Parathyroid adenoma (tissue), 2 donors: Measurements from ENCODE around the gene CCER1.
A peak's percentile ranks its signal among the peaks of the same experiment; 100 is the strongest.

Source experiments
- H2AFZ ChIP-seq: fragments of 300-600 bp; sonication (generic); one replicate; pipeline ENCODE4 v1.7.0; 2017; ENCODE audit warnings: antibody characterized with exemption, mild to moderate bottlenecking
- H3K27ac ChIP-seq: fragments of 300-600 bp; sonication (generic); one replicate; pipeline ENCODE4 v1.7.0; 2017
- H3K27me3 ChIP-seq: fragments of 300-600 bp; sonication (generic); one replicate; pipeline ENCODE4 v1.7.0; 2017; ENCODE audit warnings: low read length; ENCODE audit not compliant: control insufficient read depth, insufficient read depth
- H3K36me3 ChIP-seq: fragments of 300-600 bp; sonication (generic); one replicate; pipeline ENCODE4 v1.7.0; 2017; ENCODE audit warnings: low read length; ENCODE audit not compliant: control insufficient read depth, insufficient read depth
- H3K4me1 ChIP-seq: fragments of 300-600 bp; sonication (generic); one replicate; pipeline ENCODE4 v1.7.0; 2017; ENCODE audit warnings: control low read depth
- H3K4me2 ChIP-seq: fragments of 300-600 bp; sonication (generic); one replicate; pipeline ENCODE4 v1.7.0; 2017; ENCODE audit warnings: low read length
- H3K4me3 ChIP-seq: fragments of 300-600 bp; sonication (generic); one replicate; pipeline ENCODE4 v1.7.0; 2017; ENCODE audit warnings: low read depth, low read length
- H3K79me2 ChIP-seq: fragments of 300-600 bp; sonication (generic); one replicate; pipeline ENCODE4 v1.7.0; 2017; ENCODE audit warnings: control low read depth
- H3K9ac ChIP-seq: fragments of 300-600 bp; sonication (generic); one replicate; pipeline ENCODE4 v1.7.0; 2017; ENCODE audit warnings: mild to moderate bottlenecking
- H3K9me3 ChIP-seq: fragments of 300-600 bp; sonication (generic); one replicate; pipeline ENCODE4 v1.7.0; 2017; ENCODE audit warnings: low read length; ENCODE audit not compliant: control insufficient read depth
- CTCF ChIP-seq: fragments of 300-600 bp; sonication (generic); IDR thresholded peaks from one replicate; pipeline ENCODE4 v1.7.0; 2017; ENCODE audit warnings: antibody characterized with exemption, mild to moderate bottlenecking
- donor health status: primary hyperparathyroidism.

CCER1 gene

GRCh38 chr12:90995010-90995409 lies 40.0 kb upstream of the CCER1 start:
- Histone ChIP-seq H2AFZ (peak overlapping the region; percentile 23), H3K4me1 (peaks cover 4% of the 10 kb centered on the region), H3K9ac (no peak overlapping the region), H3K4me3 (no peak overlapping the region), H3K79me2 (no peaks in the 10 kb centered on the region), H3K9me3 (no peaks in the 10 kb centered on the region), H3K27me3 (no peaks in the 10 kb centered on the region), H3K36me3 (no peaks in the 10 kb centered on the region), H3K27ac (no peak overlapping the region), H3K4me2 (no peak overlapping the region)
- no peak for TF ChIP-seq CTCF

- H3K4me1 ChIP-seq: peaks cover 4% of the 10 kb centered on the region
- no peak overlapping the region for H3K27ac ChIP-seq
- H3K27me3 ChIP-seq: no peaks in the 10 kb centered on the region
- H3K79me2 ChIP-seq: no peaks in the 10 kb centered on the region
- no peak for TF ChIP-seq CTCF
- no peak overlapping the region for H3K4me2 ChIP-seq
- no peaks in the 10 kb centered on the region for H3K9me3 ChIP-seq
- no peak overlapping the region for H3K9ac ChIP-seq
- peak overlapping the region; percentile 27 for H2AFZ ChIP-seq
- H3K36me3 ChIP-seq: no peaks in the 10 kb centered on the region
- no peak overlapping the region for H3K4me3 ChIP-seq
Measured at GRCh38 chr12:90991952-90992465, 37.0 kb upstream of the CCER1 start.

GRCh38 chr12:90990611-90991010 lies 35.6 kb upstream of the CCER1 start:
- no peaks in the 10 kb centered on the region for H3K9me3 ChIP-seq
- no peak overlapping the region for H3K27ac ChIP-seq
- no peak overlapping the region for H2AFZ ChIP-seq
- H3K36me3 ChIP-seq: no peaks in the 10 kb centered on the region
- TF ChIP-seq CTCF: no peak
- no peaks in the 10 kb centered on the region for H3K79me2 ChIP-seq
- no peak overlapping the region for H3K4me3 ChIP-seq
- H3K4me1 ChIP-seq: peaks cover 4% of the 10 kb centered on the region
- H3K4me2 ChIP-seq: no peak overlapping the region
- H3K27me3 ChIP-seq: no peaks in the 10 kb centered on the region
- H3K9ac ChIP-seq: no peak overlapping the region

DNA sequence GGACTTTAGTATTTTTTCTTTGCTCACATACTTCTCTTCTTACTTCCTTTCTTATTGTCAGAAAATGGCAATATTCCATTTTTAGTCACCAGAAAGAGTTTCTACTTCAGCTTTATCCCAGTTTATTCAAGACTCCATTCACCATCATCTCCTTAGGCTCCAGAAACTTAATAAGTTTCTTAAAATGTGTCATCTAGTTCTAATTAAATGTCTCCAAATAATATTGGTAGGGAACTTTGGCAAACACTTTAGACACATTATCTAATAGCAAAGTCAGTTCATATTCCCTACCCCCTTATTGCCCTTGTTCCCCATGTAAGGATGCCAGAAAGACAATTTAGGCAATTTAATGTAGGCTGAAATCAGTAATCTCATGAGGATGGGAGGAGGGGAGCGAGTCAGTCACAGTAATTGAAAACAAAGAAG lies 34.7 kb upstream of the CCER1 start:
- H3K4me2 ChIP-seq: no peak overlapping the region
- H3K9me3 ChIP-seq: no peaks in the 10 kb centered on the region
- no peak overlapping the region for H3K4me3 ChIP-seq

More for the DNA sequence above, 34.7 kb upstream of the CCER1 start:
- Histone ChIP-seq H2AFZ (no peak overlapping the region), H3K9ac (no peak overlapping the region), H3K36me3 (no peaks in the 10 kb centered on the region), H3K4me1 (no peaks in the 10 kb centered on the region), H3K27ac (no peak overlapping the region), H3K79me2 (no peaks in the 10 kb centered on the region), H3K27me3 (no peaks in the 10 kb centered on the region)
- TF ChIP-seq CTCF: no peak
